Measurements from ENCODE around the gene ZNF830.
A peak's percentile ranks its signal among the peaks of the same experiment; 100 is the strongest.
"Not testable (repeated sequence)": the region's sequence is repeated elsewhere in the genome, so short reads cannot be mapped to it uniquely, and the experiment has no call there.

Gene ZNF830

GRCh38 chr17:34961093-34961911, at the start of gene ZNF830, which contains the start of gene CCT6B:
ZNF830 (plus strand) TSS chr17:34961540; CDS start chr17:34961567, 27 bp downstream.
CCT6B (minus strand) TSS chr17:34961460; CDS start chr17:34961393, 67 bp downstream.
- peak; percentile 95 for DNase-seq

GRCh38 chr17:34913001-34913400, 48.3 kb upstream of the ZNF830 start:
- no peak for DNase-seq

- DNase-seq = no peak
These were observed 45.2 kb upstream of the ZNF830 start for GRCh38 chr17:34916120-34916519.

GRCh38 chr17:34917381-34917780, 44.0 kb upstream of the ZNF830 start:
- DNase-seq = no peak

GRCh38 chr17:34920676-34921075, 40.7 kb upstream of the ZNF830 start:
- peak; percentile 63 for DNase-seq

GRCh38 chr17:34926661-34927060, 34.7 kb upstream of the ZNF830 start:
- DNase-seq = no peak

- no peak for DNase-seq
These were observed 31.1 kb upstream of the ZNF830 start for GRCh38 chr17:34930283-34930682.

GRCh38 chr17:34950780-34951179, 10.6 kb upstream of the ZNF830 start:
- DNase-seq = not testable (repeated sequence)

GRCh38 chr17:34958438-34958837, 2.9 kb upstream of the ZNF830 start:
- no peak for DNase-seq

- no peak for DNase-seq
These were observed 12.8 kb downstream of the ZNF830 start for GRCh38 chr17:34974179-34974578.

- no peak for DNase-seq
These were observed 13.8 kb downstream of the ZNF830 start for GRCh38 chr17:34974794-34975785.

GRCh38 chr17:34979153-34979552, 17.8 kb downstream of the ZNF830 start:
- DNase-seq = no peak

GRCh38 chr17:34979650-34980352, 18.5 kb downstream of the ZNF830 start:
- DNase-seq = no peak

GRCh38 chr17:34980353-34980680, 19.0 kb downstream of the ZNF830 start, which contains the start of gene LIG3:
LIG3 (plus strand) TSS chr17:34980512; CDS start chr17:34983006, 2,494 bp downstream.
- DNase-seq = peak; percentile 97

- peak; percentile 79 for DNase-seq
These were observed 19.6 kb downstream of the ZNF830 start for GRCh38 chr17:34980681-34981537.

GRCh38 chr17:34981538-34982241, 20.4 kb downstream of the ZNF830 start:
- DNase-seq = peak; percentile 24

GRCh38 chr17:34987232-34987631, 25.9 kb downstream of the ZNF830 start:
- no peak for DNase-seq

- no peak for DNase-seq
These were observed 27.3 kb downstream of the ZNF830 start for GRCh38 chr17:34988644-34989043.

- no peak for DNase-seq
These were observed 28.1 kb downstream of the ZNF830 start for GRCh38 chr17:34989473-34989872.

- DNase-seq = peak; percentile 51
These were observed 29.6 kb downstream of the ZNF830 start for GRCh38 chr17:34990921-34991365.

- DNase-seq = no peak
These were observed 30.3 kb downstream of the ZNF830 start for GRCh38 chr17:34991606-34992005.
